22Rv1 (cell line): Measurements from ENCODE around the gene IRAK2.

Experiments used
- H3K27ac ChIP-seq: fragments of 450-650 bp; 2 replicates; pipeline ENCODE4 v1.5.1; 2017
- CTCF ChIP-seq: fragments of 450-650 bp; IDR thresholded peaks from 2 replicates; pipeline ENCODE4 v1.5.1; 2017; ENCODE audit warnings: mild to moderate bottlenecking
- ZFX ChIP-seq: fragments of 450-650 bp; IDR thresholded peaks from 2 replicates; pipeline ENCODE4 v1.6.1; 2017; ENCODE audit warnings: antibody characterized with exemption, borderline replicate concordance

The IRAK2 gene

GRCh38 chr3:10292505-10293419 is 128.0 kb downstream of the IRAK2 start, which contains the start of gene GHRL:
Gene GHRL, minus strand, starts transcription at chr3:10292947. Its CDS starts 2,767 bp downstream, at chr3:10290180.
- TF ChIP-seq CTCF (no peak), ZFX (no peak)
- H3K27ac ChIP-seq: no peak within 1 kb of the TSS
